ENCODE results near the gene IZUMO4.
"Not testable (repeated sequence)": the region's sequence is repeated elsewhere in the genome, so short reads cannot be mapped to it uniquely, and the experiment has no call there.

The IZUMO4 gene

DNA sequence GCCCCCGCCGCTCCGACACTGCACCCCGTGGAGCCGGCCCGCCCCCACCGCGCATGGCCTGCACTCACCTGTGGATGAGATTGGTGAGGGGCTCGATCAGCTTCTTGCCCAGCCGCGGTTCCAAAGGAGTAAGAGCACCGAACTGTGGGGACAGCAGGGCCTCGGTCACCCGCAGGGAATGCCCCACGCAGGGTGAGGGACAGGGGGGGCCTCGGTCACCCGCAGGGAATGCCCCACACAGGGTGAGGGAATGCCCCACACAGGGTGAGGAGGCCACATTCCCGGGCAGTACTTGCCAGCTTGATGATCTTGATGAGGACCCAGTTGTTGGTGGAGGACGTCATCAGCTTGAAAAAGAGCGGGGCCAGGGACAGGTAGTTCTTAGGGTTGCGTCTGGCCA lies 32.3 kb downstream of the IZUMO4 start:
- DNase-seq, result no peak

DNA sequence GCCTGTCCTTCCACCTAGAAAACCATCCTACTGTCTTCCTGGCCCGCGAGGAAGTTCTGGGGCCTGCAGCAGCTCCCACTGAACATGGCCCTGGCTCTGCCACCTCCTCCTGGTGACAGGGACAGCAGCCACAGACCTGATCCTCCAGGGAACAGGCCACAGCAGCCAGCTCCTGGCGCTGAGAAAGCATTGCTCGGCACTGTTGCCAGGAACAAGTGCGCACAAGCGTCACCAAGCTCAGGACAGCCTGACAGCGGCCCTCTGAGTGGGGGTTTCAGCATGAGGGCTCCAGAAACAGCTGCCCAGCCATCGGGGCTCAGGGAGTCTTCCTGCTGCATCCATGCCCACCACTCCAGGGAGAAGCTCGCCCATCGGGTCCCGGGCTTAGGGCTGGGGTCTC lies 32.8 kb downstream of the IZUMO4 start:
- no peak for DNase-seq

DNA sequence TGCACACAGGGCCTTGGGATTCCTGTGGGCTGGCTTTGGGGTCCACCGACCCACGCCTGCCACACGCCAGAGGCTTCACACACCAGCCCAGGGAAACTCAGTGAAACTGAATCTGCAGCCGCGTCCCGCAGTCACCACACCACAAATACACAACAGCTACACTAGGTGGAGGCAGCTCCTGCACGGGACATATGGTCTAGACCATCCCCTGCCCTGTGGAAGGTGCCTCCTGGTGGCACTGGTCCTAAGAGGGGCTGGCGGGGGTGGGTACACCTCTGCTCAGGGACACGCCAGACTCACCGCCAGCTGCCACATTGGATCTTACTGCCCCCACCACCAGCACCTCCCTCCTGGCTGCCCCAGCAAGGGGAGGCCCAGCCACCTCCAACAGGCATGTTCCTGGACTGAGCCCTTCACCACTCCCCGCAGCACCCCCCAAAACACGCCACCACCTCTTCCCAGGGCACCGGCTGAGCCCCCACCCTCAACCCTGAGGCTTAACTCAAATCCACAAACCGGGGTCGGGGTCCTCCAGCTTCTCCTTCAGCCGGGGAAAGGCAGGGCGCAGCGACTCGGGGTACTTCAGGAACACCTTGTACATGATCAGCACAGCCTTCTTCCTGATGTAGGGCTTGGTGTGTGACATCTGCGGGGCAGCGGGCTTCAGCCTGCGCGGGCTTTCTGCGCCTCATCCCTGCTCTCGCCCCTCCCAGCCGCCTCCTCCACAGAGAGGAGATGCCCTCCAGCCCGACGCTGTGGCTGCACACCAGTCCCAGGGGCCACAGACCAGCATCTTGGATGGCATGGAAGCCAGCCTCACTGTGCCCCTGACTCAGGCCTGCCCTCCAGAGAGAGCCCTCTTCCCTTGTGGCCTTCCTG lies 33.4 kb downstream of the IZUMO4 start:
- no peak for DNase-seq

- DNase-seq, result not testable (repeated sequence)
Measured at GRCh38 chr19:2131012-2131975, 34.6 kb downstream of the IZUMO4 start.

DNA sequence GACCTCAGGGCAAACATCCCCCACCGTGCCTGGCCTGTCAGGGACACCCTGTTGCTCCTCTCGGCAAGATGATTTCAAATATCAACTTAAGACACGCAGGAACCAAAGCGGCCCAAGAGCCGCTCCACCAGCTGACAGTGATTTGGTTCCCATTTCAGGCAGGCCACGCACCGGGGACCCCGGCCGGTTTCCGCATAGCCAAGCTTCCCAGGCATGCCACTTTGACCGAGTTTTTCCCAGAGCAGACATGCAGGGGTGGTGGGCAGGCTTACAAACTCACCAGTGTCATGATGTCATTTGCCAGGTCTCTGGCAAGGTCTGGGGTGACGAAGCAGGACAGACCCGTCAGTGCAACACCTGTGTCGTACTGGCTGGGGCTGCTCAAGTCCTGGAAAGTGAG lies 35.5 kb downstream of the IZUMO4 start:
- no peak for DNase-seq

DNA sequence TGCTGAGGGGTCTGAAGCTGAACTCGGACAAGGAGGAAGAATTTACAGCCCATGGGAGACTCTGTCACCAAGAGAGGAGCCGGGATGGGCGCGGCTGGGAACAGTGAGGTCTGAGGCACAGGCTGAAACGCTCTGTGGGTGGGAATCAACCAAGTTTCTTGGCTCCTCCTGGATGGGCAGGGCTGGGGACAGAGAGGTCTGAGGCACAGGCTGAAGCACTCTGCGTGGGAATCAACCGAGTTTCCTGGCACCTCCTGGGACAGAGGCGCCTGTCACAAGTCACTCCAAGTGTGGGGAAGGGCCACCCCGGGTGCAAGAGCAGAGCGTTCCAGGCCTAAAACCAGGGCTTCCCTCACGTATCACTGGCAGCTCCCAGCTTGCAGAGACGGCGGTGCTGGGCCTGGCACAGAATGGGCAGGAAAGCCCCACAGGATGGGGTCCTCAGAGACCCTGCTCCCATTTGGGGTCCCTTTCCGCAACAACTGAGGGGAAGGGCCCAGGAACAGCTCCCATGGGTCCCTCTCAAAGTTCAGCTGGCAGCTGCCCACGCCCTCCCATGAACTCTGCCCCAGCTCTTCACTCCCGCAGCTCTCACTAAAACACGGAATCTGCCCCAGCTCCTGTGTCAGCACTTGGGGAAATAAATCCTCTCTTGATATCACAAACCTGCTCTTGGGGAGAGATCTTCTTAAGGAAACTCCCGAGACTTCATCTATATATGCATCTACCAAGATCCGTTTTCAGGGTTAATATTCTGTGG lies 36.2 kb downstream of the IZUMO4 start:
- DNase-seq, result no peak

DNA sequence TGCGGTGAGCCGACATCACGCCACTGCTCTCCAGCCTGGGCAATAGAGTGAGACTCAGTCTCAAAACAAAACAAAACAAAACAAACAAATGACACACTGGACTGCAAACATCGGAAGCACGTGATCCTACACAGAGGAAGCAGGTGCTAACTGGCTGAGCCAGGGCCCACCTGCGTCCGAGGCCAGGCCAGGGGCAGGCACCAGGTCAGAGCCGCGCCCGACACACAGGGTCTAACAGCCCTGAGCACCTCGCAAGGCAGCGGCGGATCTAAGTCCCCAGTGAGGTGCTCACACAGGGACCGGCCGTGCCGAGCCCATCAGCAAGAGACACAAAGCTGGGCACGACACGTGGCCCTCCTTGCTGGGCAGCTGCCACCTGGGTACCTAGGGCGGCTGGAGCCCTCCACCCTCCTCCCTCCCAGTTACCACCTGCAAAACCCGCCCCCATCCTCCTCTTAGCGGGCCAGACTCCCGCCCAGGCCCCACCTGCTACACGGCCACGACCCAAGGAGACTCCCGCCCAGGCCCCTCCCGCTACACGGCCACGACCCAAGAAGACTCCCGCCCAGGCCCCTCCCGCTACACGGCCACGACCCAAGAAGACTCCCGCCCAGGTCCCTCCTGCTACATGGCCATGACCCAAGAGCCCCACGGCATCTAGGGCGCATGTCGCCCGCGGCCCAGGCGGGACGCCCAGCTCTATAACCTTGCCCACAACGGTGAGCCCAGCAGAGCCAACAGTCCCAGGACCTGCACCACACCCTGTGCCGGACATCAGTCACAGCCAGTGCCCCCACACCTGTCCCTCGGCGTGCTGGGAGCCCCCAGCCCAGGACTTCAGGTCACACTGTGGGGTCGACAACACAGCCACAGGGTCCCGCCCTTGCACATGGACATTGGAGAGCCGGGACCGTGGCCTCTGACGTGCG lies 39.0 kb downstream of the IZUMO4 start:
- no peak for DNase-seq

- DNase-seq, result no peak
Measured at GRCh38 chr19:2136796-2137195, 40.1 kb downstream of the IZUMO4 start.

DNA sequence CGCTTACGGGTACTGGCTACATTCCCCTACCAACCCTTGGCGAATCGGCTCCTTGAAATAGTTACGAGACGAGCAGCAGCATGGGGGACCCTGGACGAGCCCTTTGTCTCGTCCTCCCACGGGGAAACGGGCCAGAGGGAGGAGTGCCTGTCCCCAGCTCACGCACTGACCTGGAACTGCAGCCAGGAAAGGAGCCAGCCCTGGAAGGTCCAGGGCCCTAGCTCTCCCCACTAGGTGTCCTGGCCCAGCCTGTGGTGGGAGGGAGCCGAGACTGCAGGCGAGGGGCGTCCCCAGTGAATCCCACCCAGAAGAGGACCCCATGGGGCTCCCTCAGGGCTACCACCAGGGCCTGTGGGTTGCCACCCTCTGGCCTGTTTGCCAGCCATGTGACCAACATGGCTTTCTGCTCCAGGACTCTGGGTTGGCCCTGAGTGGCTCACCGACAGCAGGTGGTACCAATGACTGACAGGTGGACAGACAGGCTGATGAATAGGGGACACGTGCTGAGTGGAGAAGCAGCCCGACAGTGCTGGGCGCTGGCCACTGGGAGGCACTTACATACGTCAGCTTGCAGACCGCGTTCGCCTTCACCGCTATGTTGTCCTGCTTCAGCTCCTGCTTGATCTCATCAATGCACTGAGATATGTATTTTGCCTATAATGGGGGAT lies 41.5 kb downstream of the IZUMO4 start:
- no peak for DNase-seq

GRCh38 chr19:2139385-2140137 lies 42.8 kb downstream of the IZUMO4 start:
- no peak for DNase-seq

DNA sequence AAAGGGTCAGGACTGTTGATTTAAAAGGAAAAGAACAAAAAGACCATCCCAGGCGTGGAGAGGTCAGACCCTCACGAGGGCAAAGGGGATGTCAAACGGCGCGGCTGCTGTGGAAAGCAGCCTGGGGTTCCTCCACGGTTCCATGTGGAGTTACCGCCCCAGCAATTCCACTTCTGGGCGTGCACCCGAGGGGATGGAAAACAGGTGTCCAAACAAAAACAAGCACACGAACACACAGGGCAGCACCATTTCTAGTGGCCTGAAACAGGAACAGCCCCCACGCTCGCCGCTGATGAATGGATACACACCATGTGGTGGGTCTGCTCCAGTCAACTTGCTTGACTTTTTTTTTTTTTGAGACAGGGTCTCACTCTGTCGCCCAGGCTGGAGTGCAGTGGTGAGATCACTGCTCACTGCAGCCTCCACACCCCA lies 43.4 kb downstream of the IZUMO4 start:
- DNase-seq, result no peak

- DNase-seq, result no peak
Measured at GRCh38 chr19:2142173-2142829, 45.6 kb downstream of the IZUMO4 start.

GRCh38 chr19:2144190-2144589 lies 47.5 kb downstream of the IZUMO4 start:
- no peak for DNase-seq

DNA sequence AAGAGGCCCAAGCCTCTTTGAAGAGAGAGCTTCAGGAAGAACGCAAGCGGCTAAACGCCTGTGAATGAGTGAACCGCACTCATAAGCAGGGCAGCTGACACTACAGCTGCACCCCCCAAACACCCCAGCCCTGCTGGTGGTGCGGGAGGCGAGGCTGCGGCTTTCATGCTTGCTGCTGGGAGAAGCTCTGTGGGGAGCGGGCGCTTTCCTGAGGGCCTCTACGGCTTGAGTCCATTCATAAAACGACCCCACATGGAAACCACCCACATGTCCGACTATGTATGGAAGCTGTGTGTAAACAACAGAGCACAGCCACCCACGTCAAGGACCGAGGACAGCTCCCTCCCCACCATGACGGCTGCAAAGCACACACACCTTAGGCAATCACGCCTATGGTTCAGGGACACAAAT lies 49.1 kb downstream of the IZUMO4 start:
- DNase-seq, result no peak

DNA sequence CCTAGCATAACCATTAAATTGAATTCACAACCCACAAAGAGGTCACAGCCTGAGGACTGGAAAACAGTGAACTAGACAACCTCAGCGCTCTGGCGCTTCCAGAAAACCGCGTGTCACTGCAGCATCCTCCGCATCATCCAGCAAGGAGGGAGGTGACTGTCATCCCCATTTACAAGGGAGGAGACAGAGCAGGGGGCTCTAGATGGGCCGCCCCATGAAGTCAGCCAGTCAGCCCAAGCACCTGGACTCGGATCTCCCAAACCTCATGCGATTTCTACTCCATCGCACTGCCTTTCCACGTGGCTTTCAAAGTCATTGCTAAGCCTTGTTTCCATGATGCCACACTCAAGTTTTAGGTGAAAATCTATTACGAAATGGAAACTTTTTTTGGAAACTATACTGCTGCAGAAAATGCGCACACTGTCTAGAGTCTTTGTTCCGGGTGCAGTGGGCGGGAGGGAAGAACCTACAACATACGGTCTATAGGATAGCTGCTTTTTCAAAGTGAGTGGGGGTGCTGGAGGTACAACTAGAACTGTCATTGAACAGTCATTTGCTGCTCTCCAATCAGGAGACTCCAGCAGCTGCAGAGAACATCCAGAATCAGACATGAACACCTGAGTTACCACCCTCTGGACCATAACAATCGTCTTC lies 51.9 kb downstream of the IZUMO4 start:
- no peak for DNase-seq

Measured in NCI-H1436 (cell line).